Islet of Langerhans (tissue), 1 donor: ENCODE measurements around the gene STBD1.
"Not testable (repeated sequence)": the region's sequence is repeated elsewhere in the genome, so short reads cannot be mapped to it uniquely, and the experiment has no call there.

Source experiments
- FAIRE-seq: peaks from one replicate; lab custom pipeline; 2011; peaks lifted over from hg19 to GRCh38; lab: Jason Lieb, UNC

The STBD1 gene

GRCh38 chr4:76325072-76325471 is 18.5 kb downstream of the STBD1 start:
- peak; percentile 41 for FAIRE-seq

- peak; percentile 94 for FAIRE-seq
Observed at GRCh38 chr4:76326515-76326914, 20.0 kb downstream of the STBD1 start.

GRCh38 chr4:76334885-76335284 is 28.4 kb downstream of the STBD1 start:
- FAIRE-seq, result no peak

DNA sequence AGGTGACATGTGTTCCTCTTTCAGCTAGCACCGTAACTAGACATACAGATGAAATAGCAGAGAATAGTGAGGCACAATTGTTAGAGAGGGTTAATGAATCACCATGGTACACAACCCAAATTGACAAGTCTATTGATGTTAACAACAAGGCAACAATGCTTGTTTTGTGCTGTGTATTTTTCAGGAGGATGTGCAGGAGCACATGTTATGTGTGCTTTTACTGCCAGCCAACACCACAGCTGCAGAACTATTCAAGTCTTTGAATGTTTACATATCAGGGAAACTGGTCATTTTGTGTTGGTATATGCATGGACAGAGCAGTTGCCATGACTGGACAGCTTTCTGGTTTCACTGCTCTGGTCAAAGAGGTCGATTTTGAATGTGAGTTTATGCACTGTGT is 32.8 kb downstream of the STBD1 start:
- FAIRE-seq, result no peak

- peak; percentile 78 for FAIRE-seq
Observed at GRCh38 chr4:76341063-76341462, 34.5 kb downstream of the STBD1 start.

DNA sequence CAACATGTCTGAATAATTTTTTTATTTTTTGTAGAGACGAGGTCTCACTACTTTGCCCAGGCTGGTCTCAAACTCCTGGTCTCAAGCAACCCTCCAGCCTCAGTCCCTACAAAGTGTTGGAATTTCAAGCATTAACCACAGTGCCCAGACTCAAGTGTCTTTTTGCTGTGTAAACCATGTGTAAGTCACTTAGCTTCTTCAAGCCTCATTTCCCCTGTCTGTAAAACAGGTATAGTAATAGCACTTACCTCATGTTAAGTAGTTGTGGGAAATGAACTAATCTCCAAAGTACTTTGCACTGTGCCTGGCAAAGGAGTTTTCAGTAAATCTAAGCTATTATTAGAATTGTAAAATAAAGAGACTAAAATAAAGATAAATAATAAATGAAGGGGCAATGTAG is 35.7 kb downstream of the STBD1 start:
- FAIRE-seq, result peak; percentile 27

DNA sequence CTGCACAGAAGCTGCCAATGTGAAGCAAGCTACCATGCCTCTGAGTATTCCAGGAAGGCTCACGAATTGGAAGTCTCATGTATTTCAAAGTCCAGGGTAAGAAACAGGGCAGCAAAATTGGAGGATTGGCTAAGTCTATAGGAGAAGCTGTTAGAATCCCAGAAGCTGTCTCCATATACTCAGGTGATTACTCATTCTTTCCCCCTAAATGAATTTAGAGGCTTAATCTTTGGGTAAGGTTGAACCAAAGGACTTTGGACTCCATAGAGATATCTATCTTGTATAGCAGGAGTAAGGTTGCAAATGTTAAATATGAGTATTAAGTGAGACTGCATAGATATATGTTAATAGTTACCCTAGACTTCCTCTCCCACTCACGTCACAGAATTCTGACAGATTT is 36.3 kb downstream of the STBD1 start:
- FAIRE-seq, result no peak

GRCh38 chr4:76354517-76355473 is 48.3 kb downstream of the STBD1 start:
- no peak for FAIRE-seq

DNA sequence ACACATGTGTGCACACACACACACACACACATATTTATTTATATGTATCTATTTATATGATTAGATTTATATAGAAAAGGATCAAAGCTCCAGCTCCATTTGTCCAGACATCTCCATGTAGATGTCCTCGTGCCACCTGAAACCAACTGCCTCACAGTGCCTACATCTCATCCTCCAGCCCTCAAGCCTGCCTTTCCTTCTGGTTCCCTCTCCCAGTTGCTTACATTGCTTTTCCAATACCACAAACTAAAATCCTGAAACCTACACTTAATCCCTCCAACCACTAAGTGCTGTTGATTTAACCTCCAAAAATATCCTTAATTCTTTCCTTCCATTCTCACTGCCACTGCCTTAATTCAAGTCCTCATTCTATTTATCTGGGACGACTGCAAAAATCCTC is 51.4 kb downstream of the STBD1 start:
- no peak for FAIRE-seq

GRCh38 chr4:76359881-76360466 is 53.4 kb downstream of the STBD1 start:
- not testable (repeated sequence) for FAIRE-seq
